Lung (tissue), 12 donors: ENCODE results near the gene AMBRA1. TPM values are rescaled to one million over a fixed set of nuclear protein-coding genes. Genes with fewer than 3 reads are reported as not detected.

Experiments
- ATAC-seq: fragments of 200-7000 bp; cut with Tn5 transposase; one replicate; pipeline ENCODE4 v1.9.1; 2020; ENCODE audit warnings: moderate number of reproducible peaks; ENCODE audit not compliant: insufficient read depth, low FRiP score
- DNase-seq, 3 donors: peaks; one replicate each; pipeline ENCODE4 v3.0.0-alpha.2; 2013 to 2017
- H3K27ac ChIP-seq, 2 donors: one replicate each; pipeline ENCODE4 v1.5.1; 2013; ENCODE audit warnings: mild to moderate bottlenecking in 2 of 2, moderate library complexity in 2 of 2, control low read depth in 1 of 2, inconsistent platforms in 1 of 2, low read depth in 1 of 2, low read length in 1 of 2
- H3K27me3 ChIP-seq, 3 donors: one replicate each; pipeline ENCODE4 v1.5.1; 2013; ENCODE audit warnings: low read length in 2 of 3; ENCODE audit not compliant: control insufficient read depth in 3 of 3, insufficient read depth in 3 of 3
- H3K36me3 ChIP-seq, 4 donors: one replicate each; pipeline ENCODE4 v1.5.1; 2013; ENCODE audit warnings: low read length in 4 of 4, mild to moderate bottlenecking in 1 of 4, moderate library complexity in 1 of 4; ENCODE audit not compliant: control insufficient read depth in 4 of 4, insufficient read depth in 4 of 4
- H3K4me1 ChIP-seq, 5 donors: one replicate each; pipeline ENCODE4 v1.5.1; 2013; ENCODE audit warnings: low read length in 5 of 5, mild to moderate bottlenecking in 2 of 5, moderate library complexity in 1 of 5; ENCODE audit not compliant: control insufficient read depth in 5 of 5, insufficient read depth in 5 of 5
- H3K4me3 ChIP-seq: one replicate; pipeline ENCODE4 v1.5.1; 2013; ENCODE audit warnings: mild to moderate bottlenecking, control low read depth, moderate library complexity
- H3K9ac ChIP-seq, 2 donors: one replicate each; pipeline ENCODE4 v1.5.1; 2013; ENCODE audit warnings: low read length in 2 of 2, control low read depth in 1 of 2; ENCODE audit not compliant: insufficient read depth in 1 of 2
- H3K9me3 ChIP-seq, 4 donors: one replicate each; pipeline ENCODE4 v1.5.1; 2013; ENCODE audit warnings: low read length in 3 of 4, mild to moderate bottlenecking in 1 of 4, moderate library complexity in 1 of 4; ENCODE audit not compliant: control insufficient read depth in 4 of 4, insufficient read depth in 3 of 4
- WGBS, 2 donors: extraction: QIAGEN DNeasy Blood & Tissue Kit; methylation state at CpG; one replicate each; pipeline ENCODE4 v1.1.7; 2013; 5-methylcytosine and 5-hydroxymethylcytosine counted together
- polyA plus RNA-seq, 2 donors: library from polyadenylated mRNA; stranded (reverse); fragments of 200-250 nt; gene quantifications; one replicate each; pipeline ENCODE4 v1.2.1, GENCODE V29; 2013
- total RNA-seq, 2 donors: library from RNA; depleted of rRNA in 1 of 2; stranded (reverse); fragments of >200 nt in 1 of 2; gene quantifications; one replicate each; pipeline ENCODE4 v1.2.1, GENCODE V29; 2014 to 2021
- TF ChIP-seq, protein P1 (sequence below): IDR thresholded peaks from 2 replicates; pipeline ENCODE4 v1.5.1; 2012; ENCODE audit warnings: mild to moderate bottlenecking; ENCODE audit errors: control extremely low read depth, extremely low read depth
- donor health status: control.
- donor health status: control.
- donor health status: Bipolar disorder and iron deficiency.
- donor health status: healthy.
- donor health status: DM: yes; HTN: yes; CAD: no.

Gene AMBRA1
- total and polyA plus RNA-seq, 4 donors = 7.4 to 41.2 (median 23.7) TPM

DNA sequence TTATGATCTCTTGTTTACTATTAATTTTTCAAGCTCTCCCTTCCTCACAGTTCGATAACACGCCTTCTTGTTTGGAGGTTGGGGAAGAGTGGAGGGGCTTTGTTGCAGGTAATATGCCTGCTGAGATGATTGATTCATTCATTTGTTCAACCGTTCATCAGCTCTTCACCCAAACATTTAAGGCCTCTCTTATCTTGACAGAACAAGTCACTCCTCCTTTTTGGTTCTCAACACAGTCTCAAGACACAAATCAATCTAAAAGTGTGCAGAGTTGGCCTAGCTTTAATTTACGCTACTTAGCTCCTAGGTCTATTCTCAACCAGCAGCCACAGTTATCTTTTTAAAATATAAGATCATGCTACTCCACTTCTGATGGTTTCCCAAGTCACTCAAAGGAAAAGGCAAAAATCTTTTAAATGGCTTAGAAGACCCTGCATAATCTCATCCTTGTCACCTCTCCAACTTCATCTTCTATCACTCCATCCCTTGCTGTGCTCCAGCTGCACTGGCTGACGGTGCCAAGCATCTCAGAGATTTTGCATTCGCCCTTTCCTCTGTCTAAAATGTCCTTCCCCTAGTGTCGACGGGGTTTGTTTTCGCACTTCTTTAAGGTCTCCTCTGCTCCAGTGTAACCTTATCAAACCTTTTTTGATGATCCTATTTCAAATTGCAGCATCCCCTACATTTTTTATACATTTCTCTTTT is 60.3 kb downstream of the AMBRA1 start:
- Histone ChIP-seq H3K4me3 (no peak overlapping the region), H3K27ac (no peak overlapping the region), H3K9me3 (no peaks in the 10 kb centered on the region), H3K9ac (no peak overlapping the region), H3K27me3 (no peaks in the 10 kb centered on the region), H3K4me1 (peaks cover 0 to 11% (median 3%) of the 10 kb centered on the region in 5 donors), H3K36me3 (no peaks in the 10 kb centered on the region)
- WGBS, 2 donors = 82 to 86% methylated on average over 9 of the region's 9 CpGs
- no peak for ATAC-seq
- DNase-seq = no peak
- TF ChIP-seq, protein P1, sequence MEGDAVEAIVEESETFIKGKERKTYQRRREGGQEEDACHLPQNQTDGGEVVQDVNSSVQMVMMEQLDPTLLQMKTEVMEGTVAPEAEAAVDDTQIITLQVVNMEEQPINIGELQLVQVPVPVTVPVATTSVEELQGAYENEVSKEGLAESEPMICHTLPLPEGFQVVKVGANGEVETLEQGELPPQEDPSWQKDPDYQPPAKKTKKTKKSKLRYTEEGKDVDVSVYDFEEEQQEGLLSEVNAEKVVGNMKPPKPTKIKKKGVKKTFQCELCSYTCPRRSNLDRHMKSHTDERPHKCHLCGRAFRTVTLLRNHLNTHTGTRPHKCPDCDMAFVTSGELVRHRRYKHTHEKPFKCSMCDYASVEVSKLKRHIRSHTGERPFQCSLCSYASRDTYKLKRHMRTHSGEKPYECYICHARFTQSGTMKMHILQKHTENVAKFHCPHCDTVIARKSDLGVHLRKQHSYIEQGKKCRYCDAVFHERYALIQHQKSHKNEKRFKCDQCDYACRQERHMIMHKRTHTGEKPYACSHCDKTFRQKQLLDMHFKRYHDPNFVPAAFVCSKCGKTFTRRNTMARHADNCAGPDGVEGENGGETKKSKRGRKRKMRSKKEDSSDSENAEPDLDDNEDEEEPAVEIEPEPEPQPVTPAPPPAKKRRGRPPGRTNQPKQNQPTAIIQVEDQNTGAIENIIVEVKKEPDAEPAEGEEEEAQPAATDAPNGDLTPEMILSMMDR = no peak

DNA sequence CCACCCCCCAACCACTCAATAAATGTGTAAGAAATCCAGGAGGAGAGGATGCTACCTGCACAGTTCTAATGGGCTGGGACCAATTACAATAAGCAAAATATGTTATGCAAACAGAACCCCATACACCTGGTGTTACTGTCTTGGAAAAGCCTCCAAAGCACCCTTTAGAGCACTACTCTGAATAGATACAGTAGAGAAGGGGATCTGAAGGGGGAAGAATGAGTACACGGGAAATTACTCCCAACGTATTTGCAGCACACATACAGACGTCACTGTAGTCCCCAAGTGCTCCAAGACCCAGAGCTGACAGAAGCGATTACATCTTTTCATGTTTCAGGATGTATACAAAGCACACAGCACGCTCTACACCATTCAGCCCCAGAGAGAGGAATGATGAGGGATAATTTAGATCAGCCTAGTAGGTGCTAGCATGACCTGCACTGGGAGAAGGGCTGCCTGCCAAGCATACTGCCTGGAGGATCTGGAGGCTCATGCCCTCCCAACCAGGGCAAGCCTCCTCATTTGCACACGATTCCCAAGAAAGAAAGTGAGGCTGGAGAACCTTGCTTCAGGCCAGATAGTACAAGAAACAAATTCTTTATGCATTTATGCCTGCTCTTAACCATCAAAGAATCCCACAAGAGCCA is 63.8 kb downstream of the AMBRA1 start:
- no peak for DNase-seq
- Histone ChIP-seq H3K27me3 (no peaks in the 10 kb centered on the region), H3K4me1 (peaks cover 0 to 8% (median 3%) of the 10 kb centered on the region in 5 donors), H3K27ac (no peak overlapping the region), H3K4me3 (no peak overlapping the region), H3K9me3 (no peaks in the 10 kb centered on the region), H3K9ac (no peak overlapping the region), H3K36me3 (no peaks in the 10 kb centered on the region)
- WGBS, 2 donors = 92 to 94% methylated on average over 6 of the region's 6 CpGs
- no peak for ATAC-seq
- TF ChIP-seq, protein P1 = no peak

DNA sequence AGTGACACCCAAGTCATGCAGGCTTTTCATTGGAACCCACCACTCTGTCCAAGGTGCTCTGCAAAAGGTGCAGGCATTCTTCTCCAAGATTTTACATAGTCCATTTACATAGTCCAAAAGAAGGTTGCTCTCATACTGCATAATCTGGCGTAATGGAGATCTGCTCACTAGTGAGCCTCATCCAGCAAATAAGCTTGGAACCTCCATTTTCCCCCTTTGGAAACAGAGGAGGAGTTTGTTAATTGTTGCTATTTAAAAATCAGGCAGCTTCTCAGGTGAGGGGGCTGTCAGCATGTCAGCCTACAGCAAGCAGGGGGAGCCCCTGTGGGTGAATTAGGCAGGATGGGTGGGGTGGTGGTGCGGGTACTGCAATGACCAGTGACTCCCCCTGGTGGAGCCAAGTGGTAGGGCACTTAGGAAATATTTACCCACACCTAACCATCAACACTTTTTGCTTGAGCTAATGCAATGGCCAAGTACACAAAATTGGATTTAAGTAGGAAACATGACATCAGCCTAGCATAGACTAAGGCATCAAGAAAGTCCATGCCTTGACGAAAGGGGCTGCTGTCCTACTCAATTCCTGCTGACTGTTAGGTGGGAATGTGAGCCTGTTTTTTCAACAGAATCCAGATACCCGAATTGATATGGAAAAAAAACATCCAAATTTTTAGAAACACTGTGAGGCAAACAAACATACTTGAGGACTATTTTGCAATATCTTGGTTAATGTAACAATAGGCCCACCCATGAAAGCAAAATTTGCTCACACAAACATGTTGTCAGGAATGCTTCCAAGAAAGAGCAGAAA is 64.5 kb downstream of the AMBRA1 start:
- no peak overlapping the region for H3K9ac ChIP-seq
- no peaks in the 10 kb centered on the region for H3K36me3 ChIP-seq
- TF ChIP-seq, protein P1 = peak; percentile 56
- no peak overlapping the region for H3K4me3 ChIP-seq
- H3K27ac ChIP-seq = no peak overlapping the region
- 55 to 60% methylated on average over 4 of the region's 4 CpGs for WGBS, 2 donors
- peaks cover 0 to 13% (median 3%) of the 10 kb centered on the region in 5 donors for H3K4me1 ChIP-seq
- DNase-seq = peak; percentile 32 to 60 (median 47)
- no peaks in the 10 kb centered on the region for H3K27me3 ChIP-seq
- peak; percentile 74 for ATAC-seq
- H3K9me3 ChIP-seq = no peaks in the 10 kb centered on the region
